SJCRH30 (cell line): ENCODE measurements around the gene RUNDC3A. TPM values are rescaled to one million over a fixed set of nuclear protein-coding genes. Genes with fewer than 3 reads are reported as not detected.
A peak's percentile ranks its signal among the peaks of the same experiment; 100 is the strongest.
"Not testable (repeated sequence)": the region's sequence is repeated elsewhere in the genome, so short reads cannot be mapped to it uniquely, and the experiment has no call there.

Source experiments
- DNase-seq, 2 experiments: peaks; one replicate each; pipeline ENCODE4 v3.0.0-alpha.2; 2015 to 2020
- H3K27ac ChIP-seq: fragments of 250-450 bp; sonication (Bioruptor Pico); 2 replicates; pipeline ENCODE4 v1.5.1; 2020; ENCODE audit warnings: mild to moderate bottlenecking, moderate library complexity
- H3K27me3 ChIP-seq: fragments of 250-450 bp; sonication (Bioruptor Pico); 2 replicates; pipeline ENCODE4 v1.5.1; 2020; ENCODE audit warnings: mild to moderate bottlenecking, moderate library complexity
- H3K36me3 ChIP-seq: fragments of 250-450 bp; sonication (Bioruptor Pico); 2 replicates; pipeline ENCODE4 v1.5.1; 2020; ENCODE audit warnings: mild to moderate bottlenecking, moderate library complexity
- H3K4me1 ChIP-seq: fragments of 250-450 bp; sonication (Bioruptor Pico); 2 replicates; pipeline ENCODE4 v1.5.1; 2020; ENCODE audit warnings: mild to moderate bottlenecking, moderate library complexity
- H3K4me3 ChIP-seq: fragments of 250-450 bp; sonication (Bioruptor Pico); 2 replicates; pipeline ENCODE4 v1.5.1; 2020; ENCODE audit warnings: mild to moderate bottlenecking, moderate library complexity
- H3K9me3 ChIP-seq: fragments of 250-450 bp; sonication (Bioruptor Pico); replicated peaks from 2 replicates; pipeline ENCODE4 v1.5.1; 2020; ENCODE audit warnings: mild to moderate bottlenecking, moderate library complexity
- total RNA-seq: library from RNA; depleted of rRNA; stranded (reverse); fragments of >200 nt; shearing (Covaris generic); gene quantifications from 2 replicates; pipeline ENCODE4 v1.2.3, GENCODE V29; 2014

The RUNDC3A gene
- total RNA-seq, 1 experiment from 2014 or later, result 0.14 TPM

GRCh38 chr17:44335564-44335963 is 27.2 kb downstream of the RUNDC3A start:
- Histone ChIP-seq H3K9me3 (no peaks in the 10 kb centered on the region), H3K4me3 (no peak overlapping the region), H3K4me1 (peaks cover 3% of the 10 kb centered on the region; the same call in 1 of the 2 replicates), H3K27ac (no peak overlapping the region), H3K27me3 (peaks cover 20% of the 10 kb centered on the region), H3K36me3 (no peaks in the 10 kb centered on the region)
- no peak for DNase-seq

DNA sequence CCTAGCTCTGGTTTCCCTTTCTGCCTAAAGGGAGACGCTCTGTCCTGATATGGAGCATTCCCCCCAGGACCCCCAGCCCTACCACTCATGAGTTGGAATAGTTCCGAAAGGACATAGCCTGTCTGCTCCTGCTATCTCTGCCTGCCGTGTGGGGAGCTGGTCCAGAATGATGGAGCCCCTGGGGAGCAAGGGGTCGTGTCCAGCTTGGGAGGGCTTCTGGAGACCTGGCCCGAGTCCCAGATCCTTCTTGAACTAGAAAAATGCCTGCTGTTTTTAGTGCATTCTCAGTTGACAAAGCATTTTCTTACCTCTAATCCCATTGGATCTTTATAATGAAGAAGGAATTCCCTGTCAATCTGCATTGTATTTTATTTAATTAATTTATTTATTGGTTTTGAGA is 27.6 kb downstream of the RUNDC3A start:
- Histone ChIP-seq H3K4me3 (no peak overlapping the region), H3K27ac (no peak overlapping the region), H3K4me1 (peaks cover 3% of the 10 kb centered on the region; the same call in 1 of the 2 replicates), H3K27me3 (peaks cover 20% of the 10 kb centered on the region), H3K9me3 (no peaks in the 10 kb centered on the region), H3K36me3 (no peaks in the 10 kb centered on the region)
- DNase-seq, result no peak

GRCh38 chr17:44338702-44339101 is 30.3 kb downstream of the RUNDC3A start:
- no peaks in the 10 kb centered on the region for H3K36me3 ChIP-seq
- peaks cover 11% of the 10 kb centered on the region for H3K27me3 ChIP-seq
- no peak overlapping the region for H3K4me3 ChIP-seq
- no peak for DNase-seq
- H3K27ac ChIP-seq, result no peak overlapping the region
- no peaks in the 10 kb centered on the region for H3K9me3 ChIP-seq
- peaks cover 3% of the 10 kb centered on the region; the same call in 1 of the 2 replicates for H3K4me1 ChIP-seq

DNA sequence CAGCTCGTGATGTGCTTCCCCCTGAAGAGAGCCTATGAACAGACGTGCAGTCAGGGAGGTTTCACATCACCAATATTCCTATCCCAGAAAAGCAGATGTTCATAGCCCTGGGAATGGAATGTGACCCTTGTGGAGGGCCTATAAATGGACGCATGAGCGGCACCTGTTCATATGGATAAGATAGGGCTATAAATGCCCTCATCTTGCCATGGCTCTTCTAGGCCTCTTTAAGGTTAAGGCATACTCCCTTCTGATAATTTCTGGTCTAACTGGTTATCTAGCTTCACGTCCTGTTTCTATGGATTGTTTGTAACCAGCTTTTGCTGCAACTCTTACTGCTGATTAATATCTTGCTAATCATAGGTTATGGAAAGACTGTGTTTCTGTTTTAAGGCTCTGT is 32.2 kb downstream of the RUNDC3A start:
- H3K4me1 ChIP-seq, H3K9me3 ChIP-seq, H3K36me3 ChIP-seq, H3K4me3 ChIP-seq, H3K27me3 ChIP-seq, H3K27ac ChIP-seq: not testable (repeated sequence)
- DNase-seq, result peak in 1 of 2 experiments; percentile 33

DNA sequence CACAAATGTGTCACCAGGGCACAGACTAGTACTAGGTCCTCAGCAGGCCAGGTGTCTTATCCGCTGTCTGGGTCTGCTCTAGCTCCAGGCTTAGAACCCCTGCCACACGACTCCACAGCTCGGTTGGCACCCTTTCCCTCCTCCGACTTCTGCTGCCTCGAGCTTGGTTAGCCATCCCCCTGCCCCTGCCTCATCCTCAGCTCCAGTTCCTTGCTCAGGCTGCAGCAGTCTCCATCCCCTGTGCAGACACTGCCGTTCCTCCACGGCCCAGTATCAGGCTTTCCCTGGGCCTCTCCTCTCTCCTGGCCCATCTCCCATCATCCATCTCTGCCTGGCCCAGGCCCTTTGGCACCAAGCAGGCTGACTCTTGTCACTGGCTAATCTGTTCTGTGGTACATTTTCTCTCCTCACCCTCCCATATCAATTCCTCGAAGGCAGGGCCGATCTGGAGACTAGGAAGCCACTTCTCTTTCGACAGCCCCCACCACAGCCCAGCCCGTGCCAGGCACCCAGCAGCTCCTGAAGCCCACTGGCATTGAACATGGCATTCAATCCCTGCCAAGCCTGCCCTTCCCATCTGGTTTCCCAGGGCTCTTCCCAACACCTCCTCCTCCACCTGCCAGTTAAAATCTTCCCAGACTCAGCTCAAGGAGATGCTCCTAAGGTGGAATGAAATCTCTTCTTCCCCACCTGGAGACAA is 35.3 kb downstream of the RUNDC3A start:
- Histone ChIP-seq H3K9me3 (no peaks in the 10 kb centered on the region), H3K36me3 (no peaks in the 10 kb centered on the region)
- no peak for DNase-seq

DNA sequence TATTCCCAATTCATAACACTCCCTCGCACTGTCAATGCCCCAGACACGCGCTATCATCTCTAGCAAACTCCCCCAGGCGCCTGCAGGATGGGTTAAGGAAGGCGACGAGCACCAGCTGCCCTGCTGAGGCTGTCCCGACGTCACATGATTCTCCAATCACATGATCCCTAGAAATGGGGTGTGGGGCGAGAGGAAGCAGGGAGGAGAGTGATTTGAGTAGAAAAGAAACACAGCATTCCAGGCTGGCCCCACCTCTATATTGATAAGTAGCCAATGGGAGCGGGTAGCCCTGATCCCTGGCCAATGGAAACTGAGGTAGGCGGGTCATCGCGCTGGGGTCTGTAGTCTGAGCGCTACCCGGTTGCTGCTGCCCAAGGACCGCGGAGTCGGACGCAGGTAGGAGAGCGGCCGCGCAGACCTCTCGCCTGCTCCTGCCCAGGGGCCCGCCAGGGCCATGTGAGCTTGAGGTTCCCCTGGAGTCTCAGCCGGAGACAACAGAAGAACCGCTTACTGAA is 36.6 kb downstream of the RUNDC3A start, which contains the start of gene GRN:
GRN (plus strand) TSS at position 364 of the 515 bp plus-strand sequence. CDS start 3,863 bp downstream, outside the sequence.
- Histone ChIP-seq H3K27ac (no peak within 1 kb of the TSS), H3K4me3 (peak within 1 kb of the TSS; percentile 62), H3K4me1 (peaks cover 3% of the 10 kb centered on the region; the same call in 1 of the 2 replicates), H3K27me3 (no peaks in the 10 kb centered on the region), H3K36me3 (no peaks in the 10 kb centered on the region), H3K9me3 (no peaks in the 10 kb centered on the region)
- DNase-seq, result peak; percentile 98 to 99

More for the DNA sequence above, 35.3 kb downstream of the RUNDC3A start:
- no peak overlapping the region for H3K27ac ChIP-seq
- peaks cover 3% of the 10 kb centered on the region; the same call in 1 of the 2 replicates for H3K4me1 ChIP-seq
- no peak overlapping the region for H3K4me3 ChIP-seq
- no peaks in the 10 kb centered on the region for H3K27me3 ChIP-seq

DNA sequence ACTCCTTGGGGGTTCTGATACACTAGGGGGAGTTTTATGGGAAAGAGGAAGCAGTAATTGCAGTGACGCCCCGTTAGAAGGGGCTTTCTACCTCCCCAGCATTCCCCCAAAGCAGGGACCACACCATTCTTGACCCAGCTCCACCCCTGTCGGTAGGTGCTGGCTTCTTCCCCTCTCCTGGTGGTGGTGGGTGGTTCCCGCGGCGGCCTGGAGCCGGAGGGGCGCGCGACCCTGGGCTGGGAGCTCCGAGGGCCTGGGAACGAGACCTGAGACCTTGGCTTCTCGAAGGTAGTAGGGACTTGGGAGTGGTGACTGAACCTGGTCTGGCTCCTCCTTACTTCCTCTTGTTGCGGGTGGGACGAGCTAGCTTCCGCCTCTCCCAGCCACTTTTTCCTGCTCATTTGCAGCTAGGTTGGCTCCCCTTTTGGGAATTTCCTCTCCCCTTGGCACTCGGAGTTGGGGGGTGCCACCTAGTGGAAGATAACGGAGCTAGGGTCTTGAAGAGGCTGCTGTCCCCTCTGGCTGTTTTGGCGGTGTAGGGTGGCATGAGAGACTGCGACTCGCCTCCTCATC is 37.1 kb downstream of the RUNDC3A start:
- no peaks in the 10 kb centered on the region for H3K36me3 ChIP-seq
- H3K27me3 ChIP-seq, result no peaks in the 10 kb centered on the region
- no peaks in the 10 kb centered on the region for H3K4me1 ChIP-seq
- peak overlapping the region; percentile 62 for H3K4me3 ChIP-seq
- DNase-seq, result peak; percentile 83 to 87
- H3K9me3 ChIP-seq, result no peaks in the 10 kb centered on the region
- no peak overlapping the region for H3K27ac ChIP-seq

DNA sequence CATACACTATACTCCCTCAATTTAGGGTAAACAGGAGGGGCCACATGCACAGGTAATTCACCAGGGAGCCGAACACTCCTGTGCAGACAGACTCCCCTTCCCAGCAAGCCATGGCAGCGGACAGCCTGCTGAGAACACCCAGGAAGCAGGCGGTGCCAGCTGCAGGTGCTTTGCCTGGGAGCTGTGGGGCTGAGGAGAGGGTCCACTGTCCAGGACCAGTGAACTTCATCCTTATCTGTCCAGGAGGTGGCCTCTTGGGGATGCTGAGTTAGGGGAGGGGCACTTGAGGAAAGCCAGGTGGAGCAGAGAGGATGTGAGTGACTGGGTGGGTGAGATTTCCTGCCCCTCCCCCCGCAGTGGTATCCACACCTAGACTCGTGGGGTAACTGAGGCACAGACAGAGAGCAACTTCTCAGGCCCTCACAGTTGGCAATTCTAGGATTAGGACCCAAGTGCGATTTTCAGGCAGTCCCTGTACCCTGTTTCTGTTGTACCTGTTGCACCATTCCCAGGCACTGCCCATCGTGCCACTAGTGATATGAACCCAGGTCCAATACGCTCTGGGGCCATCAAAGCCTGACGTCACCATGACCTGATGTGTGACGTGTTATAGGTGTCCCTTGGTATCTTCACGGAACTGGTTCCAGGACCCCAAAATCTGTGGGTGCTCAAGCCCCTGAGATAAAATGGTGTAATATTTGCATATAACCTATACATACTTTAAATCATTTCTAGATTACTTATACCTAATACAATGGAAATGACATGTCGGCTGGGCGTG is 37.9 kb downstream of the RUNDC3A start:
- Histone ChIP-seq H3K27ac (no peak overlapping the region), H3K36me3 (0 out of 2 replicates have a peak, but pooled peaks cover 3% of the 10 kb centered on the region), H3K27me3 (no peaks in the 10 kb centered on the region), H3K4me3 (no peak overlapping the region), H3K9me3 (no peaks in the 10 kb centered on the region), H3K4me1 (no peaks in the 10 kb centered on the region)
- DNase-seq, result no peak

GRCh38 chr17:44347206-44348055 is 39.0 kb downstream of the RUNDC3A start:
- H3K9me3 ChIP-seq, DNase-seq, H3K36me3 ChIP-seq, H3K27ac ChIP-seq, H3K4me3 ChIP-seq, H3K4me1 ChIP-seq, H3K27me3 ChIP-seq: not testable (repeated sequence)

GRCh38 chr17:44348234-44348987 is 40.0 kb downstream of the RUNDC3A start:
- no peak overlapping the region for H3K27ac ChIP-seq
- DNase-seq, result no peak
- no peak overlapping the region for H3K4me3 ChIP-seq
- 0 out of 2 replicates have a peak, but pooled peaks cover 3% of the 10 kb centered on the region for H3K36me3 ChIP-seq
- H3K9me3 ChIP-seq, result no peaks in the 10 kb centered on the region
- H3K27me3 ChIP-seq, result no peaks in the 10 kb centered on the region
- H3K4me1 ChIP-seq, result no peaks in the 10 kb centered on the region

DNA sequence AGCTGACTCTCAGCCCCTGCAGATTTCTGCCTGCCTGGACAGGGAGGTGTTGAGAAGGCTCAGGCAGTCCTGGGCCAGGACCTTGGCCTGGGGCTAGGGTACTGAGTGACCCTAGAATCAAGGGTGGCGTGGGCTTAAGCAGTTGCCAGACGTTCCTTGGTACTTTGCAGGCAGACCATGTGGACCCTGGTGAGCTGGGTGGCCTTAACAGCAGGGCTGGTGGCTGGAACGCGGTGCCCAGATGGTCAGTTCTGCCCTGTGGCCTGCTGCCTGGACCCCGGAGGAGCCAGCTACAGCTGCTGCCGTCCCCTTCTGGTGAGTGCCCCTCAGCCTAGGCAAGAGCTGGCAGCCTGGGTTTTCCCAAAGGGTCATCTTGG is 40.6 kb downstream of the RUNDC3A start:
- DNase-seq, result no peak
- 0 out of 2 replicates have a peak, but pooled peaks cover 3% of the 10 kb centered on the region for H3K36me3 ChIP-seq
- no peak overlapping the region for H3K27ac ChIP-seq
- no peaks in the 10 kb centered on the region for H3K27me3 ChIP-seq
- H3K4me1 ChIP-seq, result no peaks in the 10 kb centered on the region
- no peaks in the 10 kb centered on the region for H3K9me3 ChIP-seq
- H3K4me3 ChIP-seq, result no peak overlapping the region

- Histone ChIP-seq H3K36me3 (0 out of 2 replicates have a peak, but pooled peaks cover 3% of the 10 kb centered on the region), H3K4me3 (no peak overlapping the region), H3K9me3 (no peaks in the 10 kb centered on the region), H3K27ac (no peak overlapping the region), H3K27me3 (no peaks in the 10 kb centered on the region), H3K4me1 (no peaks in the 10 kb centered on the region)
- no peak for DNase-seq
Observed at GRCh38 chr17:44349553-44350070, 41.2 kb downstream of the RUNDC3A start.

- no peaks in the 10 kb centered on the region for H3K4me1 ChIP-seq
- DNase-seq, result peak; percentile 66 to 78
- H3K4me3 ChIP-seq, result no peak overlapping the region
- H3K36me3 ChIP-seq, result 0 out of 2 replicates have a peak, but pooled peaks cover 3% of the 10 kb centered on the region
- H3K27me3 ChIP-seq, result no peaks in the 10 kb centered on the region
- H3K27ac ChIP-seq, result no peak overlapping the region
- H3K9me3 ChIP-seq, result no peaks in the 10 kb centered on the region
Observed at GRCh38 chr17:44350733-44351226, 42.4 kb downstream of the RUNDC3A start.
